HCT116 (cell line): ENCODE data around the gene TMEM59L. TPM values are rescaled to one million over a fixed set of nuclear protein-coding genes. Genes with fewer than 3 reads are reported as not detected.

ENCODE experiments used
- ATAC-seq: fragments of 200-7000 bp; cut with Tn5 transposase; 2 replicates; pipeline ENCODE4 v1.9.1; 2020; ENCODE audit warnings: mild to moderate bottlenecking, moderate library complexity
- BruUV-seq: library from RNA; stranded (reverse); fragments of 400-500 nt; replicated peaks from 2 replicates; lab custom pipeline; 2021; lab: Mats Ljungman, UMichigan
- CTCF ChIA-PET: fragments of 300-600 bp; sonication (Branson Sonifier 250); formaldehyde crosslinking; loops from one replicate; lab custom pipeline; 2021; ENCODE audit warnings: antibody characterized with exemption; lab: Charles Lee
- POLR2A ChIA-PET: fragments of 300-600, 350-600 bp; sonication (Branson Sonifier 250); formaldehyde crosslinking; loops from one replicate; lab custom pipeline; 2021; ENCODE audit warnings: antibody characterized with exemption; lab: Charles Lee
- RAD21 ChIA-PET, 2 experiments: fragments of 300-600 bp; sonication (Branson Sonifier 250); formaldehyde crosslinking; loops; one replicate each; lab custom pipeline; 2023; ENCODE audit warnings: low total read pairs in 2 of 2; ENCODE audit not compliant: uncharacterized antibody in 2 of 2, unreplicated experiment in 2 of 2, low non-redundant PET in 1 of 2; lab: Charles Lee
- DNase-seq: peaks from one replicate; pipeline ENCODE4 v3.0.0-alpha.2; 2010; ENCODE audit warnings: low read depth, low spot score
- H2AFZ ChIP-seq: fragments of 200-600 bp; shearing (Covaris generic), sonication (generic); 2 replicates; pipeline ENCODE4 v1.6.1; 2017; ENCODE audit warnings: low read depth, mixed run types, mixed read lengths, antibody characterized with exemption, low read length; ENCODE audit not compliant: poor library complexity, severe bottlenecking
- H3K27ac ChIP-seq: 2 replicates; pipeline ENCODE4 v1.5.1; 2012; ENCODE audit warnings: low read depth, low read length
- H3K27me3 ChIP-seq: fragments of 200-600 bp; sonication (generic); 2 replicates; pipeline ENCODE4 v1.6.1; 2016; ENCODE audit warnings: mixed run types, low read length, mixed read lengths; ENCODE audit not compliant: insufficient read depth
- H3K36me3 ChIP-seq, 2 experiments: fragments of 200-500 bp in 1 of 2; fragments of 200-600 bp in 1 of 2; sonication (Bioruptor generic) in 1 of 2; sonication (generic) in 1 of 2; 2 replicates each; pipeline versions ENCODE4 v1.5.1 to v1.6.1; 2014 to 2016; ENCODE audit warnings: low read length in 2 of 2, inconsistent platforms in 1 of 2, mixed read lengths in 1 of 2, mixed run types in 1 of 2; ENCODE audit not compliant: insufficient read depth in 2 of 2, control insufficient read depth in 1 of 2
- H3K4me1 ChIP-seq, 2 experiments: fragments of 200-600 bp in 1 of 2; sonication (generic) in 1 of 2; 2 replicates each; pipeline versions ENCODE4 v1.5.1 to v1.6.1; 2012 to 2017; ENCODE audit warnings: low read length in 2 of 2, inconsistent platforms in 1 of 2, mild to moderate bottlenecking in 1 of 2, mixed read lengths in 1 of 2, mixed run types in 1 of 2, moderate library complexity in 1 of 2; ENCODE audit not compliant: insufficient read depth in 2 of 2, control insufficient read depth in 1 of 2
- H3K4me2 ChIP-seq: fragments of 200-600 bp; sonication (generic); 2 replicates; pipeline ENCODE4 v1.6.1; 2017; ENCODE audit warnings: mixed run types, low read length, mixed read lengths
- H3K4me3 ChIP-seq, 2 experiments: fragments of 200-600 bp in 1 of 2; sonication (generic) in 1 of 2; replicated peaks in 1 of 2; 2 replicates each; pipeline ENCODE4 v1.5.1; 2011 to 2016; ENCODE audit warnings: low read length in 2 of 2, control low read depth in 1 of 2, low read depth in 1 of 2, mild to moderate bottlenecking in 1 of 2, mixed read lengths in 1 of 2, mixed run types in 1 of 2
- H3K79me2 ChIP-seq: fragments of 200-600 bp; sonication (generic); 2 replicates; pipeline ENCODE4 v1.6.1; 2017; ENCODE audit warnings: mild to moderate bottlenecking, mixed run types, low read length, moderate library complexity, mixed read lengths; ENCODE audit not compliant: insufficient read depth
- H3K9ac ChIP-seq: fragments of 200-600 bp; sonication (generic); 2 replicates; pipeline ENCODE4 v1.6.1; 2016; ENCODE audit warnings: low read length, mixed read lengths
- H3K9me2 ChIP-seq: fragments of 200-600 bp; sonication (generic), shearing (Covaris generic); 2 replicates; pipeline ENCODE4 v1.6.1; 2017; ENCODE audit warnings: mixed run types, mild to moderate bottlenecking, moderate library complexity; ENCODE audit not compliant: insufficient read depth
- H3K9me3 ChIP-seq, 2 experiments: fragments of 200-500 bp in 1 of 2; fragments of 200-600 bp in 1 of 2; sonication (Bioruptor generic) in 1 of 2; sonication (generic) in 1 of 2; 2 replicates each; pipeline ENCODE4 v1.6.1; 2014 to 2017; ENCODE audit warnings: low read length in 2 of 2, mixed read lengths in 2 of 2, inconsistent platforms in 1 of 2, low read depth in 1 of 2, mild to moderate bottlenecking in 1 of 2, mixed run types in 1 of 2, moderate library complexity in 1 of 2; ENCODE audit not compliant: control insufficient read depth in 1 of 2, insufficient read depth in 1 of 2
- H4K20me1 ChIP-seq: fragments of 200-600 bp; sonication (generic), shearing (Covaris generic); 2 replicates; pipeline ENCODE4 v1.6.1; 2017; ENCODE audit warnings: mixed run types, mild to moderate bottlenecking, moderate library complexity; ENCODE audit not compliant: insufficient read depth
- ATF3 ChIP-seq: IDR thresholded peaks from 2 replicates; pipeline ENCODE4 v1.6.1; 2012
- CBX3 ChIP-seq: IDR thresholded peaks from 2 replicates; pipeline ENCODE4 v1.6.1; 2012; ENCODE audit warnings: low read depth
- EGR1 ChIP-seq: IDR thresholded peaks from 2 replicates; pipeline ENCODE4 v1.6.1; 2012; ENCODE audit warnings: low read depth
- JUND ChIP-seq: IDR thresholded peaks from 2 replicates; pipeline ENCODE4 v1.6.1; 2012
- POLR2A ChIP-seq: IDR thresholded peaks from 2 replicates; pipeline ENCODE4 v1.7.0; 2011; ENCODE audit warnings: borderline replicate concordance; ENCODE audit not compliant: insufficient read depth, insufficient read length; ENCODE audit errors: extremely low read depth
- RAD21 ChIP-seq: IDR thresholded peaks from 2 replicates; pipeline ENCODE4 v1.6.1; 2012; ENCODE audit warnings: low read depth, mild to moderate bottlenecking
- SP1 ChIP-seq: IDR thresholded peaks from 2 replicates; pipeline ENCODE4 v1.6.1; 2012; ENCODE audit warnings: low read depth
- SRF ChIP-seq: IDR thresholded peaks from 2 replicates; pipeline ENCODE4 v1.6.1; 2012; ENCODE audit warnings: low read depth
- ZFX ChIP-seq: fragments of 450-650 bp; IDR thresholded peaks from 2 replicates; pipeline ENCODE4 v1.6.1; 2017
- ZNF274 ChIP-seq: fragments of 200-500 bp; sonication (Bioruptor generic); IDR thresholded peaks from 2 replicates; pipeline ENCODE4 v1.6.1; 2014; ENCODE audit warnings: mild to moderate bottlenecking, low read depth, low read length, inconsistent platforms
- intact Hi-C: fragments of 100-400 bp; cut with micrococcal nuclease; formaldehyde crosslinking; loops from 2 replicates; pipeline ENCODE4 v1.10.0; 2022
- total RNA-seq: library from RNA; stranded (reverse); gene quantifications from one replicate; pipeline ENCODE4 v1.2.1, GENCODE V29; 2021; ENCODE audit not compliant: unreplicated experiment

Gene TMEM59L
- total RNA-seq, 1 experiment from 2014 or later: 14.3 TPM

GRCh38 chr19:18650021-18650390, 37.3 kb downstream of the TMEM59L start:
- Histone ChIP-seq H3K36me3 (no peaks in the 10 kb centered on the region), H3K27ac (no peak overlapping the region)
- no peak for TF ChIP-seq RAD21
- no peak for TF ChIP-seq CBX3
- no peak for TF ChIP-seq SP1
- no peak for TF ChIP-seq ZFX
- no peak for TF ChIP-seq SRF
- TF ChIP-seq POLR2A: no peak
- TF ChIP-seq, all 23 proteins: peak for 0
- Histone ChIP-seq H3K9me3 (no peaks in the 10 kb centered on the region), H2AFZ (no peak overlapping the region), H3K4me3 (no peak overlapping the region), H3K79me2 (peaks cover 7% of the 10 kb centered on the region; the same call in 1 of the 2 replicates), H4K20me1 (no peaks in the 10 kb centered on the region), H3K9ac (no peak overlapping the region), H3K9me2 (no peaks in the 10 kb centered on the region), H3K4me2 (no peak overlapping the region), H3K27me3 (no peaks in the 10 kb centered on the region), H3K4me1 (no peaks in the 10 kb centered on the region)
- ATAC-seq (no peak), DNase-seq (no peak)
- intact Hi-C loops: no loop called here
- ChIA-PET CTCF (no interaction called here), RAD21 (no interaction called here), POLR2A (no interaction called here)
- no TSS peak for BruUV-seq

- ATAC-seq: no peak
- H3K79me2 ChIP-seq: peaks cover 7% of the 10 kb centered on the region; the same call in 1 of the 2 replicates
These were observed 37.9 kb downstream of the TMEM59L start for GRCh38 chr19:18650468-18651041.

More at GRCh38 chr19:18650468-18651041, 37.9 kb downstream of the TMEM59L start:
- BruUV-seq: no TSS peak
- no peaks in the 10 kb centered on the region for H3K9me2 ChIP-seq
- no peaks in the 10 kb centered on the region for H4K20me1 ChIP-seq
- no peaks in the 10 kb centered on the region for H3K4me1 ChIP-seq
- no peaks in the 10 kb centered on the region for H3K27me3 ChIP-seq
- no peak overlapping the region for H3K27ac ChIP-seq
- no peak overlapping the region for H3K4me2 ChIP-seq
- intact Hi-C loops: no loop called here
- ChIA-PET RAD21 (no interaction called here), CTCF (no interaction called here), POLR2A (no interaction called here)
- no peak overlapping the region for H2AFZ ChIP-seq
- no peaks in the 10 kb centered on the region for H3K36me3 ChIP-seq
- TF ChIP-seq ATF3 (no peak), JUND (no peak), RAD21 (no peak), CBX3 (no peak), ZNF274 (no peak), EGR1 (no peak)
- H3K9me3 ChIP-seq: no peaks in the 10 kb centered on the region
- H3K9ac ChIP-seq: no peak overlapping the region
- no peak overlapping the region for H3K4me3 ChIP-seq
- no peak for DNase-seq
